Activated CD4-positive, alpha-beta T cell treated with anti-CD3 and anti-CD28 coated beads, Interleukin-2, amount 50 U/mL, for 48 hours (primary cell): ENCODE results near the gene OGFOD2.

Experiments used
- DNase-seq, 2 experiments: peaks; one replicate each; pipeline ENCODE4 v3.0.0-alpha.2; 2020

OGFOD2 gene

GRCh38 chr12:122989225-122989839 is 14.3 kb downstream of the OGFOD2 start:
- DNase-seq, result no peak

- no peak for DNase-seq
Measured at GRCh38 chr12:122989874-122990419, 14.9 kb downstream of the OGFOD2 start.

- no peak for DNase-seq
Measured at GRCh38 chr12:122990561-122990960, 15.5 kb downstream of the OGFOD2 start.

GRCh38 chr12:122990961-122991622 is 16.0 kb downstream of the OGFOD2 start:
- DNase-seq, result no peak

GRCh38 chr12:122991623-122992275 is 16.7 kb downstream of the OGFOD2 start:
- DNase-seq, result no peak

GRCh38 chr12:122992386-122992785 is 17.3 kb downstream of the OGFOD2 start:
- DNase-seq, result no peak

- no peak for DNase-seq
Measured at GRCh38 chr12:122994140-122994675, 19.2 kb downstream of the OGFOD2 start.

- DNase-seq, result no peak
Measured at GRCh38 chr12:122994781-122995502, 19.9 kb downstream of the OGFOD2 start.

- no peak for DNase-seq
Measured at GRCh38 chr12:122995503-122996187, 20.6 kb downstream of the OGFOD2 start.

GRCh38 chr12:122996188-122996601 is 21.2 kb downstream of the OGFOD2 start:
- DNase-seq, result no peak

- no peak for DNase-seq
Measured at GRCh38 chr12:122996621-122997342, 21.7 kb downstream of the OGFOD2 start.

- DNase-seq, result no peak
Measured at GRCh38 chr12:122997343-122998250, 22.6 kb downstream of the OGFOD2 start.

- DNase-seq, result no peak
Measured at GRCh38 chr12:122998316-122998715, 23.3 kb downstream of the OGFOD2 start.

GRCh38 chr12:122999196-122999946 is 24.3 kb downstream of the OGFOD2 start:
- DNase-seq, result no peak

- DNase-seq, result no peak
Measured at GRCh38 chr12:122999986-123000420, 25.0 kb downstream of the OGFOD2 start.

GRCh38 chr12:123000578-123000977 is 25.5 kb downstream of the OGFOD2 start:
- DNase-seq, result no peak

GRCh38 chr12:123001464-123001863 is 26.4 kb downstream of the OGFOD2 start:
- no peak for DNase-seq

- no peak for DNase-seq
Measured at GRCh38 chr12:123003257-123003656, 28.2 kb downstream of the OGFOD2 start.

GRCh38 chr12:123004287-123004686 is 29.2 kb downstream of the OGFOD2 start:
- no peak for DNase-seq
